Measurements from ENCODE around the gene P2RX7. TPM values are rescaled to one million over a fixed set of nuclear protein-coding genes. Genes with fewer than 3 reads are reported as not detected.
"Not testable (repeated sequence)": the region's sequence is repeated elsewhere in the genome, so short reads cannot be mapped to it uniquely, and the experiment has no call there.

P2RX7 gene
- polyA plus RNA-seq, 5 donors = 1.5 to 2.4 (median 1.6) TPM

DNA sequence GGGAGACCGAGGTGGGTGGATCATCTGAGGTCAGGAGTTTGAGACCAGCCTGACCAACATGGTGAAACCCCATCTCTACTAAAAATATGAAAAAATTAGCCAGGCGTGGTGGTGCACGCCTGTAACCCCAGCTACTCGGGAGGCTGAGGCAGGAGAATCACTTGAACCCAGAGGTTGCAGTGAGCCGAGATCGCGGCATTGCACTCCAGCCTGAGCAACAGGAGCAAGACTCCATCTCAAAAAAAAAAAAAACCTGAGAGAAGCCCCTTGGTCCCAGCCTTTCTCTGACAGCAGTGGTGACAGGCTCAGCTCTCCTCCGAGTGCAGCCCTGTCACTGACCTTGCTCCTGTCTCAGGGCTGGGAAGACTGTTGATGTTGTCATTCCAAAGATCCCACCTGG, 94.2 kb downstream of the P2RX7 start:
- DNase-seq = not testable (repeated sequence)

- DNase-seq = peak in 1 of 2 donors; percentile 44
These were observed 94.6 kb downstream of the P2RX7 start for GRCh38 chr12:121227294-121227693.

DNA sequence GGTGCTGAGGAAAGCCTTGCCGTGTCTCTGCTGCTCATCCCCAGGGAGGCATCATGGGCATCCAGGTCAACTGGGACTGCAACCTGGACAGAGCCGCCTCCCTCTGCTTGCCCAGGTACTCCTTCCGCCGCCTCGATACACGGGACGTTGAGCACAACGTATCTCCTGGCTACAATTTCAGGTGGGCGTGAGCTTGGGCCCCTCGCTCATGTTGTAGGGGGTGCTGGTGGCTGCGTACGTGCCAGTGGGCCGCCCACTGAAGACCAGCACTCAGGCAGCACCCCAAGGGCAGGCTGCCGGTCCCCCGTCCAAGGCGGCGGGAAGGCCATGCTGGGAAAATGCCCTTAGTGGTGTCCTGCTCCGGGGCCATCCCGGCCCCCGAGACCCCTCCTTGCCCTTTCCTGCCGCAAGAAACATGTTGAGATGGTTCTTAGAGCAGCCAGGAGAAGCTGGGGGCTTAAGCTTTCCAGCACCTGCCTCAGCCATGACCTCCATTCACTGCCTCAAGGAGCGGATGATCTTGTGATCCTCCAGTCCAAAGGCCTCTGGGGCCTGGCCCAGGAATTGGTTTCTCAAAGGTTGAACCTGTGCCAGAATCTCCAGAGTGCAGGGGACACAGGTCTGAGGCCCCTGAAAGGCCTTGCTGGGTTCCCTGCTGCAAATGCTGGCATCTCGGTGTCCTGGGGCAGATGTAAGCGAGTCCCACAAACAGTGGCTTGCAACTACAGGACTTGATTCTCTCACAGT, 96.4 kb downstream of the P2RX7 start:
- no peak for DNase-seq

- DNase-seq = peak in 1 of 2 donors; percentile 53
These were observed 97.3 kb downstream of the P2RX7 start for GRCh38 chr12:121229826-121230537.

DNA sequence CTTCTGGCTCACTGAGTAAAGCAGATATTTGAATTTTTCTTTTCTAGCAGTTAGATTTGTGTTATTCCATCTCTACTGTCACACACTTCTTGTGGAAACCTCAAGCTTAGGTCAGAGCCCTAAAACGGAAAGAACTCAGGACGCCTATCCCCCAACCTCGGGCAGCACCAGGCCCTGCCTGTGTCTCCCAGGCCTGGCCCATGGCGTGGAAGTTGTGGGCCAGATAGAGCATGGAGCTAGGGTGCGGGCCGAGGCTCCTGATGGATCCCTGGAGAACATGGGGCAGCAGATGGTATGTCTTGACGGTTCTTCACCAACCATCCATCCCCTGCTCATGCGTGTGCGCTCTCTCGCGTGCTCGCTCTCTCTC, 97.8 kb downstream of the P2RX7 start:
- DNase-seq = no peak

DNA sequence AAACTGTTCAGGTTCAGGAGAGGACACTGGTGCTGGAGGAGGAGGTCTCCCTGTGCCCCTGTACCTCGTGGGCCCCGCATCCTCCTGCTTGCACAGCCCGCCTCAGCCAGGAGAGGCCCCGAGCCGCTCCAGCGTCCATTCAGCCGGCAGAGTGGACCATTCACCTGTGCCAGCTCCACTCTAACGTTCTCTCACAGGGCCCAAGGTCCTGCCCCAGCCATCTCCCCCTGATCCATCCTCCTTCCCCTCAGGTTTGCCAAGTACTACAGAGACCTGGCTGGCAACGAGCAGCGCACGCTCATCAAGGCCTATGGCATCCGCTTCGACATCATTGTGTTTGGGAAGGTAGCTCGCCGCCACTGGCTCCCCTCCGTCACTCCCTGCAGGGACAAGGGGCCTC, 99.5 kb downstream of the P2RX7 start:
- DNase-seq = no peak

DNA sequence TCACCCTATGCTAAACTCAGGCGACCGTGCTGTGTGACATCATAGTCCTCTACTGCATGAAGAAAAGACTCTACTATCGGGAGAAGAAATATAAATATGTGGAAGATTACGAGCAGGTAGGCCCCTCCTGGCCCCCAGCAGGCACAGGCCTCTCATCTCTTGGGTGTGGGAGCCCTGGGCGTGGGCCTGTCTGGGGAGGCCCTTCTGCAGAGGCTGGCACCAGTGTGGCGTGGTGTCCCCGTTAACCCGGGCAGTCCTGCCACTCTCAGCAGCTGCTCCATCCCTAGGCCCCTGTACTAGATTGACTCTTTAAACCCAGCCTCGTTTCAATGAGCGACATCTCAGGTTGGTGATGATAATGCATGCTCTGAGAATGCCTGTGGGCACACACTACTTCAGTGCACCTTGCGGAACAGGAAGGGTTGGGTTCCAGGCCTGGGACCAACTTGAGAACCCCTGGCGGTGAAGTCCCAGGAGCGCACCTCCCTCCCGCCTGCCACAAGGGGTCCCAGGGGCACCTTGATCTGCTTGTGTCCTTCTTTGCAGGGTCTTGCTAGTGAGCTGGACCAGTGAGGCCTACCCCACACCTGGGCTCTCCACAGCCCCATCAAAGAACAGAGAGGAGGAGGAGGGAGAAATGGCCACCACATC, 100.4 kb downstream of the P2RX7 start:
- DNase-seq = no peak

- no peak for DNase-seq
These were observed 100.9 kb downstream of the P2RX7 start for GRCh38 chr12:121233628-121234020.

DNA sequence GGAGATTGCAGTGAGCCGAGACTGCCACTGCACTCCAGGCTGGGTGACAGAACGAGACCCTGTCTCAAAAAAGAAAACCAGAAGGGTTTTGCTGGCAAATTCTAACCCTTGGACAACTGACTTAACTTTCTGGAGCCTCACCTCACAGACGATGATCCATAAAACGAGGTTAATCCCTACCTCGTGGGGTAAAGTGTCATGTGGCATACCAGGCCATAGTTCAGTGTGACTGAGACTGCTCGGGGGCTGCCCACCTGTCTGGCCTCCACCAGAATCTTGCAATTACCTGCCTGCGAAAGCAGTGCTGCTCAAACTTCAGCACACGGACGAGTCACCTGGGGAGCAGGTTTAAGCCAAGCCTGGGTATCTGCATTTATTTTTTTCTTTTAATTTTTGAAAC, 104.1 kb downstream of the P2RX7 start:
- DNase-seq = no peak

DNA sequence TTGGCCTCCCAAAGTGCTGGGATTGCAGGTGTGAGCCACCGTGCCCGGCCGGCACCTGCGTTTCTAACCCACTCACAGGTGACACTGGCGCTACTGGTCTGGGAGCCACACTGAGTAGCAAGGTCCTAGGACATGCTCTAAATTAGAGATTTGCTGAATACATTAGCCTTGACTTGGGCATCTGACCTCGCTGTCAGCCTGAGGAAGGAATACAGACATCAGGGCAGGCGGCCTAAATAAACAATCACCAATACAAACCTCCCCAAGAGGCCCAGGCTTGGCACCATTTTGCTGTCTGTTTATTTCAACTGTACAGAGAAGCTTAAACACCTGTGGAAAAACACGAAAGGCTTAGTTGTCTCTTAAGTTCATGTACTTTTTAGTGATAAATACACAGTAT, 104.7 kb downstream of the P2RX7 start:
- no peak for DNase-seq

Other genes with a start within 250 kb of the P2RX7 start
- 10 to 100 TPM; 67.1 to 76.6 (median 75.5) TPM for gene SPPL3, start 228.5 kb upstream of the P2RX7 start, polyA plus RNA-seq (ENCODE audit: insufficient read depth in 1 of 5, insufficient read length in 5 of 5, low replicate concordance in 1 of 5)
- 1 to 10 TPM; 1.5 to 3.3 (median 2.5) TPM for gene HNF1A, start 154.3 kb upstream of the P2RX7 start, polyA plus RNA-seq (ENCODE audit: insufficient read depth in 1 of 5, insufficient read length in 5 of 5, low replicate concordance in 1 of 5)
- gene C12orf43, start 116.4 kb upstream of the P2RX7 start, polyA plus RNA-seq (ENCODE audit: insufficient read depth in 1 of 5, insufficient read length in 5 of 5, low replicate concordance in 1 of 5) = 10 to 100 TPM; 16.7 to 20.8 (median 17.4) TPM
- gene OASL, start 93.6 kb upstream of the P2RX7 start, polyA plus RNA-seq (ENCODE audit: insufficient read depth in 1 of 5, insufficient read length in 5 of 5, low replicate concordance in 1 of 5) = under 1 TPM; 0.06 to 0.46 (median 0.18) TPM
- 10 to 100 TPM; 30.0 to 33.4 (median 32.0) TPM for gene P2RX4, start 77.3 kb downstream of the P2RX7 start, polyA plus RNA-seq (ENCODE audit: insufficient read depth in 1 of 5, insufficient read length in 5 of 5, low replicate concordance in 1 of 5)
- 10 to 100 TPM; 33.8 to 45.1 (median 39.5) TPM for gene CAMKK2, start 163.8 kb downstream of the P2RX7 start, polyA plus RNA-seq (ENCODE audit: insufficient read depth in 1 of 5, insufficient read length in 5 of 5, low replicate concordance in 1 of 5)
- gene ANAPC5, start 219.5 kb downstream of the P2RX7 start, polyA plus RNA-seq (ENCODE audit: insufficient read depth in 1 of 5, insufficient read length in 5 of 5, low replicate concordance in 1 of 5) = 100 to 1,000 TPM; 143 to 198 (median 170) TPM